HG02759 (cell line): Measurements from ENCODE around the gene KRT6C.
"Not testable (repeated sequence)": the region's sequence is repeated elsewhere in the genome, so short reads cannot be mapped to it uniquely, and the experiment has no call there.

Source experiments
- ATAC-seq: cut with Tn5 transposase; IDR thresholded peaks from one replicate; pipeline ENCODE4 v1.9.1; 2021; ENCODE audit warnings: mild to moderate bottlenecking, moderate library complexity; ENCODE audit not compliant: unreplicated experiment

The KRT6C gene

GRCh38 chr12:52461693-52462092, 11.9 kb downstream of the KRT6C start:
- ATAC-seq = no peak

DNA sequence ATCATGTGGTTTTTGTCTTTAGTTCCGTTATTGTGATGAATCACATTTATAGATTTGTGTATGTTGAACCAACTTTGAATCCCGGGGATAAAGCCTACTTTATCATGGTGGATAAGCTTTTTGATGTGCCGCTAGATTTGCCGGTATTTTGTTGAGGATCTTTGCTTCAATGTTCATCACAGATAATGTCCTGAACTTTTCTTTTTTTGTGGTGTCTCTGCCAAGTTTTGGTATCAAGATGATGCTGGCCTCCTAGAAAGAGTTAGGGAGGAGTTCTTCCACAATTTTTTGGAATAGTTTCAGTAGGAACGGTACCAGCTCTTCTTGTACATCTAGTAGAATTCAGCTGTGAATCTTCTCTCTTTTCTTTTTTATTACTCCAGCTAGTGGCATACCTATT, 14.7 kb downstream of the KRT6C start:
- no peak for ATAC-seq

- no peak for ATAC-seq
Observed at GRCh38 chr12:52455821-52456220, 17.8 kb downstream of the KRT6C start.

GRCh38 chr12:52454411-52455201, 19.0 kb downstream of the KRT6C start:
- no peak for ATAC-seq

GRCh38 chr12:52452101-52452500, 21.5 kb downstream of the KRT6C start, which contains the start of gene KRT6B:
KRT6B (minus strand) TSS chr12:52452146; CDS start chr12:52452078, 68 bp downstream.
- ATAC-seq = no peak

GRCh38 chr12:52448228-52448627, 25.4 kb downstream of the KRT6C start:
- no peak for ATAC-seq

DNA sequence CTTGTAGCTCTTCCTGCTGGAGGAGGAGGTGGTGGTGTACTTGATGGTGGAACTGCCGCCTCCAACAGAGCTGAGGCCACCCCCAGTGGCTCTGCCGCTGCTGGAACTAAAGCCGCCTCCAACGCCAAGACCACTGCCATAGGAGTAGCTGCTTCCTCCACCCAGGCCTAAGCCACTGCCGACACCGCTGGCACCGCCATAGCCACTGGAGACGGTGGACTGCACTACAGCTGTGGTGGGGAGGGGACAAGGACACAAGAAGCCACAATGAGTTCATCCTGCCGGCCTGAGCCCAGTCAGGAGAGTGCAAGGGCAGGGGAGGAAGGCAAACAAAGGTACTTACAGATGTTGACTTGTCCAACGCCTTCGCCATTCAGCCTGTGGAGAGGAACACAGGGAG, 26.4 kb downstream of the KRT6C start:
- ATAC-seq = not testable (repeated sequence)

DNA sequence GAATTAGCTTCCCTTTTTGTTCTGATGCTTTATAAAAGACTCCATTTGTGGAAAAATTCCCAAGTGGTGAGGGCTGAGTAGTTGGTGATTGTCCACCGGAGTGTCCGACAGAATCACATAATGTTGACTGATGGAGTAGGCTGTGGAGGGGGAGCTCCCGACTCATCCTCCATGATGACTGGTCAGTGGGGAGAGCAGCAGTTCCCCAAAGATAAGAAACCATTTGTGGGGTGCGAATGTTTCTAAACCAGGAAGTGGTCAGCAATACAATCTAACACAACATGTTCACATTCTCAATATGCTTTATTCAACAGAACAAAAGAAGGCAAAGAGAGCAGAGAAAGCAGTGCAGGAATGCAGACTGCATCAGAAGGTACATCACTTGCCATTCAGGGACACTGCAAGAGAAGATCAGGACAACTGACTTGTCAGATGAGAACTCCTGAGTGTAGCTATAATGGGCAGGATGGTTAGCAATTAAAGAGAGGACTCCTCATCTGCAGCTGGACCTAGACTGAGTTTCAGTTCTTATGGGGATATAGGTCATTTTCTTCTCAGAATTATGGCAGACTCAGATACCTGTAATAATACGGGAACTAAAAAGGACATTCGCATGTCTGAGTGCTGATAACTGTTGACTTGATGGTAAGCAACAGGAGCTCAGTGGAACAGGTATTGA, 27.1 kb downstream of the KRT6C start:
- ATAC-seq = no peak

DNA sequence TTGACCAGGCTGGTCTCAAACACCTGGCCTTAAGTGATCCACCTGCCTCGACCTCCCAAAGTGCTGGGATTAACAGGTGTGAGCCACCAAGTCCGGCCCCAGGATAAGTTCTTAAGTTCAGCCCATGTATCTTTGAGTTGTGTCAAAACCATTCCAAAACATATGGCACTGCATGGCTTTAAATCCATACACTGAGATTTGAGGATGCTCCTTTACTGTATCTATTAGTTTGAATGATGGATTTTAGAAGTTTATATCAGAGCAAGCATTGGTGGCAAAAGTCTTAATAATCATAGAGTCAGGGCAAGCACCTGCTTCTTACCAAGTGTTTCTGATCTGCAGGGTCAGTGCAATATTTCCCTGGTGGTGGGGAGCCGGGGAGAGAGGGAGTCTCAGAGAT, 27.7 kb downstream of the KRT6C start:
- ATAC-seq = no peak

GRCh38 chr12:52444647-52445595, 28.7 kb downstream of the KRT6C start:
- no peak for ATAC-seq

DNA sequence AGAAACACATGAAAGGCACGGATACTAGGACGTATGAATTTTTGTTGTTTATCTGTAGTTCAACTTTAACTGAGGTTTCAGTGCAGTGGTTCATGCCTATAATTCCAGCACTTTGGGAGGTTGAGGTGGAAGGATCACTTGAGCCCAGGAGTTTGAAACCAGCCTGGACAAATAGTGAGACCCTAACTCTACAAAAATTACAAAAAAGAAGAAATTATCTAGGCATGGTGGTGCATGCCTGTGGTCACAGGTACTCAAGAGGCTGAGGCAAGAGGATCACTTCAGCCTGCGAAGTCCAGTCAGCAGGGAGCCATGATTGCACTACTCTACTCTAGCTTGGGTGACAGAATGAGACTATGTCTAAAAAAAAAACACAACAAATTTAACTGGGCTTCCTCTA, 29.6 kb downstream of the KRT6C start:
- ATAC-seq = no peak

GRCh38 chr12:52442600-52443061, 31.0 kb downstream of the KRT6C start:
- no peak for ATAC-seq

DNA sequence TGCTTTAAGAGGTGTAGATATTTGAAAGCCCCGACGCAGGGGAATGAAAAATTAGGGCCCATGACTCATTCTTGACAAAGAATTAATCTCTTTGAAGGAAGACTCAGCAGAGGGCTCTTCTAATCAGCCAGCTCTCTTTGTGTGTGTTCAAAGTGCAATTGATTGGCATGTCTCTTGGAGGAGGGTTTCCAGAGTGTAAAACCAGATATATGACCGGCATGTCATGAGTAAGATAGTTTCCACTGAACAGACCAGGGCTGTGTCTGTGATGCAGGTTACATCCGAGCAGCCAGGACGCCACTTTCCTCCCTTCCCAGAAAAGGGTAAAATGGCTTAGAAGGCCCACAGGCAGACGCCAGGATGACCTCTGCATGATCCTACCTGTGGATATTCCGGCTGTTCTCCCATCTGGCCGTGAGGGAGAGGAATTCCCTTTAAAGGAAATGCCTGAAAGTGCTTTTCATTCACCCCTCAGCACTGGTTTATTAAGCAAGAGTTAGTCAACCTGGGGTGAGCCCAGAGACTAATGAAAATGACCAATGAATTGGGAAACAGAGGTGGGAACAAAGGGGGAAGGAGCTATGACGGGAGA, 32.2 kb downstream of the KRT6C start:
- no peak for ATAC-seq

- ATAC-seq = no peak
Observed at GRCh38 chr12:52440821-52441319, 32.7 kb downstream of the KRT6C start.

DNA sequence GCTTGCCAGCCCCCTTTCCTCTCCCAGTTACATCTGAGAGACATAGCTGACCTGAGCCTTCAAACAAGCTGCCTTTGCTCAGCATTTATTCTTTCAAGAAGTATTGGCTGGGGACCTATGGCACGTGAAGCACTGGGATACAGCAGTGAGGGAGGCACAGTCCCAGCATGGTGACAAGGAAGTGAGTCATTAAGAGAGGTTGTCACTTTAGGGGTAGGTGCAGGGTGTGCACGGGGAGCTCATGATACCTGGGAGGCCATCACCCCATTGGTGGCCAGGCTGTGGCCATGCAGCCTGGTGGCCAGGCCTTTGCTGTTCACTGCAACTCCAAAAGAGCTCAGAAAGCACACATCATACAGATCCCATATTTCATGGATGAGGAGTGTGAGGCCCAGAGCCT, 33.8 kb downstream of the KRT6C start:
- no peak for ATAC-seq

DNA sequence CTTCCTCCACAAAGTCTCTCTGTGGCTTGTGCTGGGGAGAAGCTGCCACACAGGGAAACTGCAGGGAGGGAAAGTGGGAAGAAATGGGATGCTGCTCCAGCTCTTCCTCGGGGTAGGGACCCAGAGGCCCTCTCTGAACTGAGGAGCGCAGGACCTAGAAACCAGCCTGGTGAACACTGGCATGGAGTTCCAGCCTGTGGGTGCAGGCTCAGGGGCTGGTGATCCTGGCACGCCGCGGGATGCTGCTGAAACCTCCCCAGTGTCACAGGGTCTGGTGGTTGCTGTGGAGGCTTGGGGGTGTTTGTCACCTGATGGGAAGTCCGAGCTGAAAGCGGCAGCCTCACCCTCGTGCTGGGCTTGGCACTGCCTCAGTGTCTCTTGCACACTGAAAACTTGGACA, 34.2 kb downstream of the KRT6C start:
- ATAC-seq = no peak

DNA sequence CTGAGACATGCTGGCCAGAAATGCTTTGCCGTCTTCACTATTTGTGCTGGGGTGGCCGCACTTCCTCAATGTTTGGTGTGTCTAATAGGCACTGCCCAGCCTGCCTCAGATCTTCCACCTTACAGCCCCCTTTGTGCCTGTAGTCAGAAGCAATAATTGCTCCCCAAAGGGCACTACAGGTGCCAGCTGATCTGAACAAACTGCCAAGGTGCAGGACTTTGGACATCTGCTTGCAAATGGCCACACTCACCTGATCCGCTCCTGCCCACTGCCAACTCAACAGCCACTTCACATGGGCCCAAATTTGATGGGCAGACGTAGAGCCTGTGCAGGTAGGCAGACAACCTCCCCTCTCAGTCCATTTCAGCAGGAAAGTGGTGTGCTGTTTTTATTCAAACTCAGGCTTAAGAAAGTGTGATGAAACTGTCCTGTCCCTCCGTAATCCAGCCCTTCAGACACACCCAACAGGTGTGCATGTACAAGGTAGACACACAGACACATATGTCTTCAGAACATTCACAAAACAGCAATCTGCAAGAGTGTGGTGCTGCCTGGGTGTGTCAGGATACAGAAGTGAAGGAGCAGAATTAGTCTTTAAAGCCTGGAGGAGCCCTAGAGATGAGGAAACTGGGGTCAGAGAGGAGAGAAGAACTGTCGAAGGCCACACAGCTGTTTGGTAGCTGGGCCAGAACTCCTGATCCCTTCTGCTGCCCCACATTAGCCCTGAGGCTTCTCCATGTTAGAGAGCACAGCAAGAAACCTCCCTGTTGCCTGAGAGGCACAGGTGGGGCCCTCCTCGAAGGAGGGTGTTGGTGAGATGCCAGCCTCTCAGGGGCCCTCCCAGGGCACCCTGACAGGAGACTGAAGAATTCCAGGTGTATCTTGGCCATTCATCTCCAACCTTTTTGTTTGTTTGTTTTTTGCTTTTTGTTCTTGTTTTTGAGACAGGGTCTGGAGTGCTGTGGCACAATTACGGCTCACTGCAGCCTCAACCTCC, 35.0 kb downstream of the KRT6C start:
- ATAC-seq = no peak

DNA sequence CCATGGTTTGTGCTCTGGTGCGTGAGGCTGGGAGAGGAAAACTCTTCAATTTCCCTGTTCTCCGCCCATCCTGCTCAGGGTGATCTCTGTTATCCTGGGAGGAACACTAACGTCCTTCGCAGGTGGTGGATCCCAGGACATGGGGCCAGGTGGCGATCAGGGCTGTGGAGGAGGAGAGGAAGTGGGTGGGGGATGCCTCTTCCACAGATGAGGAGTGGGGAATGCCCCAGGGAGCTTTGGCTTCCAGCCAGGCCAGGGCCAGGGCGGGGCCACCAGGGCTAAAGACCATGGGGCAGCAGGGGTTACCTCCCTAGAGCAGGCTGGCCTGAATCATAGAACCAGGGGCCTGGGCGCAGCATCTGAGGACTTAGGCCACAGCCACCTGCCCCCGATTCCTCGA, 36.1 kb downstream of the KRT6C start:
- no peak for ATAC-seq

- no peak for ATAC-seq
Observed at GRCh38 chr12:52436828-52437474, 36.7 kb downstream of the KRT6C start.
